GM23338 (cell line): ENCODE results near the gene NPAS2. TPM values are rescaled to one million over a fixed set of nuclear protein-coding genes. Genes with fewer than 3 reads are reported as not detected.
A peak's percentile ranks its signal among the peaks of the same experiment; 100 is the strongest.

ENCODE experiments used
- ATAC-seq: fragments of 200-7000 bp; cut with Tn5 transposase; 3 replicates; pipeline ENCODE4 v1.9.1; 2020
- DNase-seq: peaks from one replicate; pipeline ENCODE4 v3.0.0-alpha.2; 2015; ENCODE audit warnings: low spot score
- H2AFZ ChIP-seq: fragments of 200-600 bp; sonication (generic); 2 replicates; pipeline ENCODE4 v1.8.0; 2016; ENCODE audit warnings: antibody characterized with exemption, mild to moderate bottlenecking, moderate library complexity
- H3F3A ChIP-seq: fragments of 200-600 bp; sonication (generic); replicated peaks from 2 replicates; pipeline ENCODE4 v1.8.0; 2017; ENCODE audit warnings: antibody characterized with exemption, mixed run types, low read depth
- H3K27ac ChIP-seq: fragments of 200-600 bp; sonication (generic); 2 replicates; pipeline ENCODE4 v1.6.1; 2016; ENCODE audit warnings: low read depth
- H3K27me3 ChIP-seq: fragments of 200-600 bp; sonication (generic); 2 replicates; pipeline ENCODE4 v1.8.0; 2016; ENCODE audit warnings: mild to moderate bottlenecking, mixed run types, moderate library complexity; ENCODE audit not compliant: insufficient read depth
- H3K36me3 ChIP-seq: fragments of 200-600 bp; sonication (generic); 2 replicates; pipeline ENCODE4 v1.8.0; 2016; ENCODE audit warnings: mild to moderate bottlenecking; ENCODE audit not compliant: insufficient read depth
- H3K4me1 ChIP-seq: fragments of 200-600 bp; sonication (generic); 2 replicates; pipeline ENCODE4 v1.8.0; 2016; ENCODE audit warnings: mild to moderate bottlenecking, moderate library complexity; ENCODE audit not compliant: insufficient read depth
- H3K4me2 ChIP-seq: fragments of 200-600 bp; sonication (generic); 2 replicates; pipeline ENCODE4 v1.7.1; 2017; ENCODE audit warnings: mixed run types
- H3K4me3 ChIP-seq: fragments of 200-600 bp; sonication (generic); 2 replicates; pipeline ENCODE4 v1.6.1; 2016; ENCODE audit warnings: mixed run types
- H3K79me2 ChIP-seq: fragments of 200-600 bp; sonication (generic); replicated peaks from 2 replicates; pipeline ENCODE4 v1.8.0; 2017; ENCODE audit warnings: mild to moderate bottlenecking; ENCODE audit not compliant: insufficient read depth
- H3K9me2 ChIP-seq: fragments of 200-600 bp; sonication (generic); 2 replicates; pipeline ENCODE4 v1.8.0; 2017; ENCODE audit not compliant: insufficient read depth
- H4K20me1 ChIP-seq: fragments of 200-600 bp; sonication (generic); replicated peaks from 2 replicates; pipeline ENCODE4 v1.8.0; 2017; ENCODE audit warnings: mild to moderate bottlenecking; ENCODE audit not compliant: insufficient read depth
- H3K27ac Mint-ChIP-seq: 2 replicates; pipeline ENCODE4 v1.8.0; 2020; ENCODE audit warnings: inconsistent platforms, mild to moderate bottlenecking, moderate library complexity, mixed read lengths
- H3K27me3 Mint-ChIP-seq: 3 replicates; pipeline ENCODE4 v1.8.0; 2022; ENCODE audit warnings: low read depth, mild to moderate bottlenecking, moderate library complexity, mixed read lengths, inconsistent platforms; ENCODE audit not compliant: insufficient read depth, poor library complexity
- H3K36me3 Mint-ChIP-seq: 3 replicates; pipeline ENCODE4 v1.8.0; 2021; ENCODE audit warnings: low read depth, mild to moderate bottlenecking, inconsistent platforms, moderate library complexity, mixed read lengths
- H3K4me1 Mint-ChIP-seq: 3 replicates; pipeline ENCODE4 v1.8.0; 2020; ENCODE audit warnings: mild to moderate bottlenecking, inconsistent platforms, mixed read lengths
- H3K4me3 Mint-ChIP-seq: 3 replicates; pipeline ENCODE4 v1.8.0; 2021; ENCODE audit warnings: moderate library complexity, mild to moderate bottlenecking, inconsistent platforms, mixed read lengths
- H3K9me3 Mint-ChIP-seq: 3 replicates; pipeline ENCODE4 v1.8.0; 2020; ENCODE audit warnings: moderate library complexity, mild to moderate bottlenecking, inconsistent platforms, mixed read lengths
- CREB1 ChIP-seq: fragments of 250-450 bp; sonication (Bioruptor Pico); IDR thresholded peaks from 2 replicates; pipeline ENCODE4 v1.5.0; 2020; ENCODE audit warnings: low read depth, mild to moderate bottlenecking, moderate library complexity
- EZH2 ChIP-seq: fragments of 200-600 bp; sonication (generic); IDR thresholded peaks from one replicate; pipeline ENCODE4 v1.8.0; 2017; ENCODE audit warnings: antibody characterized with exemption, mild to moderate bottlenecking, low read depth; ENCODE audit not compliant: unreplicated experiment
- JUNB ChIP-seq: IDR thresholded peaks from one replicate; pipeline ENCODE4 v1.6.1; 2016; ENCODE audit warnings: antibody characterized with exemption; ENCODE audit not compliant: unreplicated experiment
- NANOG ChIP-seq: IDR thresholded peaks from 2 replicates; pipeline ENCODE4 v1.6.1; 2016; ENCODE audit warnings: antibody characterized with exemption, borderline replicate concordance
- POLR2AphosphoS5 ChIP-seq: IDR thresholded peaks from 2 replicates; pipeline ENCODE4 v1.6.1; 2016; ENCODE audit warnings: antibody characterized with exemption, low read depth
- STAT1 ChIP-seq: IDR thresholded peaks from one replicate; pipeline ENCODE4 v1.6.1; 2016; ENCODE audit warnings: antibody characterized with exemption; ENCODE audit not compliant: unreplicated experiment
- ZNF114 ChIP-seq: fragments of 250-450 bp; sonication (Bioruptor Pico); IDR thresholded peaks from 2 replicates; pipeline ENCODE4 v1.5.0; 2020; ENCODE audit warnings: mild to moderate bottlenecking, moderate library complexity
- ZNF331 ChIP-seq: fragments of 250-450 bp; sonication (Bioruptor Pico); IDR thresholded peaks from 2 replicates; pipeline ENCODE4 v1.5.0; 2020; ENCODE audit warnings: low read depth, mild to moderate bottlenecking, moderate library complexity
- polyA plus RNA-seq: library from polyadenylated mRNA; unstranded; fragments of >200 nt; fragmentation: Nextera tagmentation; extraction: Ambion mirVana; gene quantifications from 2 replicates; pipeline ENCODE4 v1.2.1, GENCODE V29; 2016
- total RNA-seq: library from RNA; depleted of rRNA; stranded (reverse); fragments of >200 nt; shearing (Covaris generic); gene quantifications from 2 replicates; pipeline ENCODE4 v1.2.3, GENCODE V29; 2014
- TF ChIP-seq, protein P1 (sequence below): fragments of 250-450 bp; sonication (Bioruptor Pico); IDR thresholded peaks from 2 replicates; pipeline ENCODE4 v1.5.0; 2020; ENCODE audit warnings: mild to moderate bottlenecking, moderate library complexity

NPAS2 gene
- total and polyA plus RNA-seq, 2 experiments from 2014 or later: 0.56 to 1.1 TPM

GRCh38 chr2:100821255-100821910 is 1.4 kb downstream of the NPAS2 start (continued):
- TF ChIP-seq, protein P1, sequence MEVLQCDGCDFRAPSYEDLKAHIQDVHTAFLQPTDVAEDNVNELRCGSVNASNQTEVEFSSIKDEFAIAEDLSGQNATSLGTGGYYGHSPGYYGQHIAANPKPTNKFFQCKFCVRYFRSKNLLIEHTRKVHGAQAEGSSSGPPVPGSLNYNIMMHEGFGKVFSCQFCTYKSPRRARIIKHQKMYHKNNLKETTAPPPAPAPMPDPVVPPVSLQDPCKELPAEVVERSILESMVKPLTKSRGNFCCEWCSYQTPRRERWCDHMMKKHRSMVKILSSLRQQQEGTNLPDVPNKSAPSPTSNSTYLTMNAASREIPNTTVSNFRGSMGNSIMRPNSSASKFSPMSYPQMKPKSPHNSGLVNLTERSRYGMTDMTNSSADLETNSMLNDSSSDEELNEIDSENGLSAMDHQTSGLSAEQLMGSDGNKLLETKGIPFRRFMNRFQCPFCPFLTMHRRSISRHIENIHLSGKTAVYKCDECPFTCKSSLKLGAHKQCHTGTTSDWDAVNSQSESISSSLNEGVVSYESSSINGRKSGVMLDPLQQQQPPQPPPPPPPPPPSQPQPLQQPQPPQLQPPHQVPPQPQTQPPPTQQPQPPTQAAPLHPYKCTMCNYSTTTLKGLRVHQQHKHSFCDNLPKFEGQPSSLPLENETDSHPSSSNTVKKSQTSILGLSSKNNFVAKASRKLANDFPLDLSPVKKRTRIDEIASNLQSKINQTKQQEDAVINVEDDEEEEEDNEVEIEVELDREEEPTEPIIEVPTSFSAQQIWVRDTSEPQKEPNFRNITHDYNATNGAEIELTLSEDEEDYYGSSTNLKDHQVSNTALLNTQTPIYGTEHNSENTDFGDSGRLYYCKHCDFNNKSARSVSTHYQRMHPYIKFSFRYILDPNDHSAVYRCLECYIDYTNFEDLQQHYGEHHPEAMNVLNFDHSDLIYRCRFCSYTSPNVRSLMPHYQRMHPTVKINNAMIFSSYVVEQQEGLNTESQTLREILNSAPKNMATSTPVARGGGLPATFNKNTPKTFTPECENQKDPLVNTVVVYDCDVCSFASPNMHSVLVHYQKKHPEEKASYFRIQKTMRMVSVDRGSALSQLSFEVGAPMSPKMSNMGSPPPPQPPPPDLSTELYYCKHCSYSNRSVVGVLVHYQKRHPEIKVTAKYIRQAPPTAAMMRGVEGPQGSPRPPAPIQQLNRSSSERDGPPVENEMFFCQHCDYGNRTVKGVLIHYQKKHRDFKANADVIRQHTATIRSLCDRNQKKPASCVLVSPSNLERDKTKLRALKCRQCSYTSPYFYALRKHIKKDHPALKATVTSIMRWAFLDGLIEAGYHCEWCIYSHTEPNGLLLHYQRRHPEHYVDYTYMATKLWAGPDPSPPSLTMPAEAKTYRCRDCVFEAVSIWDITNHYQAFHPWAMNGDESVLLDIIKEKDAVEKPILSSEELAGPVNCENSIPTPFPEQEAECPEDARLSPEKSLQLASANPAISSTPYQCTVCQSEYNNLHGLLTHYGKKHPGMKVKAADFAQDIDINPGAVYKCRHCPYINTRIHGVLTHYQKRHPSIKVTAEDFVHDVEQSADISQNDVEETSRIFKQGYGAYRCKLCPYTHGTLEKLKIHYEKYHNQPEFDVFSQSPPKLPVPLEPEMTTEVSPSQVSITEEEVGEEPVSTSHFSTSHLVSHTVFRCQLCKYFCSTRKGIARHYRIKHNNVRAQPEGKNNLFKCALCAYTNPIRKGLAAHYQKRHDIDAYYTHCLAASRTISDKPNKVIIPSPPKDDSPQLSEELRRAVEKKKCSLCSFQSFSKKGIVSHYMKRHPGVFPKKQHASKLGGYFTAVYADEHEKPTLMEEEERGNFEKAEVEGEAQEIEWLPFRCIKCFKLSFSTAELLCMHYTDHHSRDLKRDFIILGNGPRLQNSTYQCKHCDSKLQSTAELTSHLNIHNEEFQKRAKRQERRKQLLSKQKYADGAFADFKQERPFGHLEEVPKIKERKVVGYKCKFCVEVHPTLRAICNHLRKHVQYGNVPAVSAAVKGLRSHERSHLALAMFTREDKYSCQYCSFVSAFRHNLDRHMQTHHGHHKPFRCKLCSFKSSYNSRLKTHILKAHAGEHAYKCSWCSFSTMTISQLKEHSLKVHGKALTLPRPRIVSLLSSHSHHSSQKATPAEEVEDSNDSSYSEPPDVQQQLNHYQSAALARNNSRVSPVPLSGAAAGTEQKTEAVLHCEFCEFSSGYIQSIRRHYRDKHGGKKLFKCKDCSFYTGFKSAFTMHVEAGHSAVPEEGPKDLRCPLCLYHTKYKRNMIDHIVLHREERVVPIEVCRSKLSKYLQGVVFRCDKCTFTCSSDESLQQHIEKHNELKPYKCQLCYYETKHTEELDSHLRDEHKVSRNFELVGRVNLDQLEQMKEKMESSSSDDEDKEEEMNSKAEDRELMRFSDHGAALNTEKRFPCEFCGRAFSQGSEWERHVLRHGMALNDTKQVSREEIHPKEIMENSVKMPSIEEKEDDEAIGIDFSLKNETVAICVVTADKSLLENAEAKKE: no peak

- Histone ChIP-seq H3K4me3 (peak overlapping the region; percentile 69; the same call in 1 of the 2 replicates), H3K4me1 (peaks cover 15% of the 10 kb centered on the region), H4K20me1 (no peaks in the 10 kb centered on the region; the same call in 1 of the 2 replicates), H3F3A (no peaks in the 10 kb centered on the region), H3K4me2 (peak overlapping the region; percentile 92; the same call in 1 of the 2 replicates), H3K79me2 (no peaks in the 10 kb centered on the region), H3K9me2 (no peaks in the 10 kb centered on the region), H2AFZ (no peak overlapping the region), H3K36me3 (no peaks in the 10 kb centered on the region), H3K27ac (no peak overlapping the region), H3K27me3 (peaks cover 61% of the 10 kb centered on the region)
- Mint-ChIP-seq H3K27me3 (peaks cover 51% of the 10 kb centered on the region), H3K9me3 (no peaks in the 10 kb centered on the region), H3K4me1 (peaks cover 36% of the 10 kb centered on the region), H3K4me3 (peak overlapping the region; percentile 76; the same call in 2 of the 3 replicates), H3K27ac (no peak overlapping the region), H3K36me3 (no peaks in the 10 kb centered on the region; the same call in 2 of the 3 replicates)
- DNase-seq (no peak), ATAC-seq (no peak)
- TF ChIP-seq, protein P1: no peak
- TF ChIP-seq JUNB: no peak
- TF ChIP-seq POLR2AphosphoS5: no peak
- TF ChIP-seq NANOG: no peak
- TF ChIP-seq STAT1: no peak
- no peak for TF ChIP-seq ZNF331 (CRISPR knock-in tag)
- TF ChIP-seq CREB1 (CRISPR knock-in tag): no peak
- TF ChIP-seq EZH2: no peak
- no peak for TF ChIP-seq ZNF114 (CRISPR knock-in tag)
These were observed 1.9 kb downstream of the NPAS2 start for GRCh38 chr2:100821911-100822265.
